ENCODE measurements around the gene SAMD4A. TPM values are rescaled to one million over a fixed set of nuclear protein-coding genes. Genes with fewer than 3 reads are reported as not detected.

SAMD4A gene
- total and polyA plus RNA-seq, 7 experiments from 2014 or later: 0.73 to 5.7 (median 1.7) TPM; not detected in 2

DNA sequence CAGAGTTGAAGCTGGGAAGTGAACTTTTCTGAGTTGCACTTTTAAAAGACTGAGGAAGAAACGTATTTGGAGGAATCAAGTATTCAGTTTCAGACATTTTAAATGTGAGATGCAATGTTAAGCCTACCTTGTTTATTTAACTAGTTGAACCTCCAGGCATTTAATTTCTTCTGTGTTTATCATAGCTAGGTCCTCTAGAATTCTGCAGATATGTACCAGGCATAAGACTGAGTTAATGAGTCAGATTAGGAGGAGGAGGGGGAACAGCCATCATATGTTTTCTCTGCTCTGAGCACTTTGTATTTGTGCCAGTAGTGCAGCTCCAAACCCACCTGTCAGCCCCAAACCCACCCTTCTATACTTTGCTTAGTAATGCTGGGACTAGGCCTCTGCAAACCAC is 16.4 kb upstream of the SAMD4A start:
- Histone ChIP-seq H3K4me3 (ENCODE audit: low read length) (no peak overlapping the region), H3K9me3 (ENCODE audit: control insufficient read depth in 2 of 3, low read length in 3 of 3) (no peaks in the 10 kb centered on the region), H3K27me3 (ENCODE audit: control insufficient read depth in 2 of 2, insufficient read depth in 2 of 2, low read length in 2 of 2) (no peaks in the 10 kb centered on the region), H3K36me3 (ENCODE audit: control insufficient read depth in 2 of 3, insufficient read depth in 3 of 3, low read length in 3 of 3) (no peaks in the 10 kb centered on the region), H3K27ac (ENCODE audit: low read depth, low read length) (no peak overlapping the region), H3K4me1 (ENCODE audit: control insufficient read depth in 2 of 2, insufficient read depth in 2 of 2, low read length in 2 of 2) (no peaks in the 10 kb centered on the region)
- POLR2A ChIA-PET: no interaction called here
- intact Hi-C loops (cut with micrococcal nuclease): no loop called here
- H3K4me3 Mint-ChIP-seq: no peak overlapping the region
- no peaks in the 10 kb centered on the region for H3K9me3 Mint-ChIP-seq
- ATAC-seq: no peak
- peaks cover 0 to 4% (median 0%) of the 10 kb centered on the region in 7 donors for H3K4me1 Mint-ChIP-seq
- CTCF ChIA-PET: no interaction called here
- H3K27ac Mint-ChIP-seq: no peak overlapping the region
- DNase-seq: no peak
- peaks cover 0 to 12% (median 7%) of the 10 kb centered on the region in 5 donors for H3K27me3 Mint-ChIP-seq
- peaks cover 0 to 11% (median 0%) of the 10 kb centered on the region in 5 donors for H3K36me3 Mint-ChIP-seq

DNA sequence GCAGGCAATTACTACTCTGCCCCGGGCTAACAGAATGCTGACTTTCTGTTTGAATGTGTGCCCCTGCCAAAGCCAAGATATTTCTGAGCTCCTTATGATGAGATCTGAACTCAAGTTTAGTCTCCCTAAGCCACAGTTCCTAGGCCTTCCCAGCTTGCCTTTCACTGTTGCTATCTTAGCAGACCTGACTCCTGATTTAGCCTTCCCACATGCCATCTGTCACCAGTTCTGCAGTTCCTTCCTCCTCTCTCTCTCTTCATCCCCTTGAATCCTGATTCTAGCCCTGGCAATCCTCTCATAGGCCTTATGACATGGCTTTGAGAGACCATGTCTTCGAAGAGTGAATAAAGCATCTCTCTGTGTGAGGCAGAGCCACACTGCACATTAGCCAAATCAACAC is 12.5 kb upstream of the SAMD4A start:
- intact Hi-C loops (cut with micrococcal nuclease): no loop called here
- H3K4me1 ChIP-seq (ENCODE audit: control insufficient read depth in 2 of 2, insufficient read depth in 2 of 2, low read length in 2 of 2): no peaks in the 10 kb centered on the region
- no peak overlapping the region for H3K4me3 ChIP-seq (ENCODE audit: low read length)
- CTCF ChIA-PET: no interaction called here
- peaks cover 6 to 16% (median 11%) of the 10 kb centered on the region in 5 donors for H3K27me3 Mint-ChIP-seq
- H3K9me3 ChIP-seq (ENCODE audit: control insufficient read depth in 2 of 3, low read length in 3 of 3): no peaks in the 10 kb centered on the region
- H3K36me3 ChIP-seq (ENCODE audit: control insufficient read depth in 2 of 3, insufficient read depth in 3 of 3, low read length in 3 of 3): no peaks in the 10 kb centered on the region
- H3K4me3 Mint-ChIP-seq: no peak overlapping the region
- DNase-seq (no peak), ATAC-seq (no peak)
- no peaks in the 10 kb centered on the region for H3K9me3 Mint-ChIP-seq
- no peak overlapping the region for H3K27ac ChIP-seq (ENCODE audit: low read depth, low read length)
- H3K27ac Mint-ChIP-seq: no peak overlapping the region
- H3K36me3 Mint-ChIP-seq: peaks cover 0 to 5% (median 0%) of the 10 kb centered on the region in 5 donors
- POLR2A ChIA-PET: no interaction called here
- no peaks in the 10 kb centered on the region for H3K27me3 ChIP-seq (ENCODE audit: control insufficient read depth in 2 of 2, insufficient read depth in 2 of 2, low read length in 2 of 2)
- peaks cover 0 to 5% (median 0%) of the 10 kb centered on the region in 7 donors for H3K4me1 Mint-ChIP-seq

DNA sequence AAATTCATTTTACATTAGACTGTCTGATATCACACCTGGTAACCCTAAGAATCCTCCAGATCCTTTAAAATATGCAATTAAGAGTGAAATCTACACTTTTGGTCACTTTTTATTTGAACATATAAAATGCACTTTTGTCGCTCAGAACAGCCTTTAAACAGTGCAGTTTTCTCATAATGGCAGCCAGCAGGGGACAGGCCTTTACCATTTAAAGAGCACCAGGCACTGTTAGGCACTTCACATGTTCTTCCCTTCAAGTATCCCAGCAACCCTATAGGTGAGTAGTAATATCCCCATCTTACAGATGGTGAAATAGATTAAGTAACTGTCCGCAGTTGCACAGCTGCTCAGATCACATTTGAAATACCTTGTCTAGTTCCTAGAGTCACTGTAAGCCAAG is 11.3 kb upstream of the SAMD4A start:
- Histone ChIP-seq H3K4me1 (ENCODE audit: control insufficient read depth in 2 of 2, insufficient read depth in 2 of 2, low read length in 2 of 2) (no peaks in the 10 kb centered on the region), H3K27ac (ENCODE audit: low read depth, low read length) (no peak overlapping the region), H3K4me3 (ENCODE audit: low read length) (no peak overlapping the region), H3K36me3 (ENCODE audit: control insufficient read depth in 2 of 3, insufficient read depth in 3 of 3, low read length in 3 of 3) (no peaks in the 10 kb centered on the region), H3K9me3 (ENCODE audit: control insufficient read depth in 2 of 3, low read length in 3 of 3) (no peaks in the 10 kb centered on the region), H3K27me3 (ENCODE audit: control insufficient read depth in 2 of 2, insufficient read depth in 2 of 2, low read length in 2 of 2) (no peaks in the 10 kb centered on the region)
- POLR2A ChIA-PET: no interaction called here
- intact Hi-C loops (cut with micrococcal nuclease): no loop called here
- Mint-ChIP-seq H3K4me3 (no peak overlapping the region), H3K27me3 (peaks cover 6 to 16% (median 11%) of the 10 kb centered on the region in 5 donors), H3K36me3 (no peaks in the 10 kb centered on the region), H3K27ac (no peak overlapping the region), H3K9me3 (no peaks in the 10 kb centered on the region), H3K4me1 (peaks cover 0 to 5% (median 0%) of the 10 kb centered on the region in 7 donors)
- CTCF ChIA-PET: no interaction called here
- no peak for DNase-seq
- ATAC-seq: no peak

GRCh38 chr14:54556535-54556934 is 10.4 kb upstream of the SAMD4A start:
- H3K4me3 ChIP-seq (ENCODE audit: low read length): no peak overlapping the region
- intact Hi-C loops (cut with micrococcal nuclease): no loop called here
- no peak overlapping the region for H3K4me3 Mint-ChIP-seq
- H3K36me3 ChIP-seq (ENCODE audit: control insufficient read depth in 2 of 3, insufficient read depth in 3 of 3, low read length in 3 of 3): no peaks in the 10 kb centered on the region
- no peaks in the 10 kb centered on the region for H3K9me3 Mint-ChIP-seq
- no peaks in the 10 kb centered on the region for H3K36me3 Mint-ChIP-seq
- no peaks in the 10 kb centered on the region for H3K27me3 ChIP-seq (ENCODE audit: control insufficient read depth in 2 of 2, insufficient read depth in 2 of 2, low read length in 2 of 2)
- ChIA-PET POLR2A (no interaction called here), CTCF (interaction anchor here (2.2 kb wide), 1 partner anchor 217 kb away, joined by 10 read pairs; no protein-coding TSS in a partner anchor)
- no peak overlapping the region for H3K27ac ChIP-seq (ENCODE audit: low read depth, low read length)
- ATAC-seq (no peak), DNase-seq (no peak)
- H3K27me3 Mint-ChIP-seq: peaks cover 9 to 16% (median 11%) of the 10 kb centered on the region in 5 donors
- H3K9me3 ChIP-seq (ENCODE audit: control insufficient read depth in 2 of 3, low read length in 3 of 3): no peaks in the 10 kb centered on the region
- no peaks in the 10 kb centered on the region for H3K4me1 ChIP-seq (ENCODE audit: control insufficient read depth in 2 of 2, insufficient read depth in 2 of 2, low read length in 2 of 2)
- H3K4me1 Mint-ChIP-seq: peaks cover 0 to 5% (median 0%) of the 10 kb centered on the region in 7 donors
- H3K27ac Mint-ChIP-seq: no peak overlapping the region

- ATAC-seq: no peak
- Mint-ChIP-seq H3K27me3 (peaks cover 0 to 38% (median 5%) of the 10 kb centered on the region in 5 donors), H3K27ac (no peak overlapping the region), H3K4me1 (peaks cover 2 to 11% (median 8%) of the 10 kb centered on the region in 7 donors), H3K36me3 (no peaks in the 10 kb centered on the region), H3K4me3 (no peak overlapping the region), H3K9me3 (no peaks in the 10 kb centered on the region)
- intact Hi-C loops (cut with micrococcal nuclease): loop anchor here in 1 of 2 donors (5.0 to 10.0 kb wide), 2 partner anchors 792 to 870 kb away; no protein-coding TSS in a partner anchor
- H3K4me1 ChIP-seq (ENCODE audit: control insufficient read depth in 2 of 2, insufficient read depth in 2 of 2, low read length in 2 of 2): peaks cover 8 to 9% of the 10 kb centered on the region in 2 donors
- H3K36me3 ChIP-seq (ENCODE audit: control insufficient read depth in 2 of 3, insufficient read depth in 3 of 3, low read length in 3 of 3): no peaks in the 10 kb centered on the region
- H3K27me3 ChIP-seq (ENCODE audit: control insufficient read depth in 2 of 2, insufficient read depth in 2 of 2, low read length in 2 of 2): no peaks in the 10 kb centered on the region
- H3K27ac ChIP-seq (ENCODE audit: low read depth, low read length): no peak overlapping the region
- ChIA-PET POLR2A (no interaction called here), CTCF (interaction anchor here (1.2 to 8.1 kb wide), 2 partner anchors 213 to 246 kb away, joined by 3 to 113 read pairs; no protein-coding TSS in a partner anchor)
- no peaks in the 10 kb centered on the region for H3K9me3 ChIP-seq (ENCODE audit: control insufficient read depth in 2 of 3, low read length in 3 of 3)
- no peak overlapping the region for H3K4me3 ChIP-seq (ENCODE audit: low read length)
- no peak for DNase-seq
Measured at GRCh38 chr14:54562334-54562733, 4.6 kb upstream of the SAMD4A start.

DNA sequence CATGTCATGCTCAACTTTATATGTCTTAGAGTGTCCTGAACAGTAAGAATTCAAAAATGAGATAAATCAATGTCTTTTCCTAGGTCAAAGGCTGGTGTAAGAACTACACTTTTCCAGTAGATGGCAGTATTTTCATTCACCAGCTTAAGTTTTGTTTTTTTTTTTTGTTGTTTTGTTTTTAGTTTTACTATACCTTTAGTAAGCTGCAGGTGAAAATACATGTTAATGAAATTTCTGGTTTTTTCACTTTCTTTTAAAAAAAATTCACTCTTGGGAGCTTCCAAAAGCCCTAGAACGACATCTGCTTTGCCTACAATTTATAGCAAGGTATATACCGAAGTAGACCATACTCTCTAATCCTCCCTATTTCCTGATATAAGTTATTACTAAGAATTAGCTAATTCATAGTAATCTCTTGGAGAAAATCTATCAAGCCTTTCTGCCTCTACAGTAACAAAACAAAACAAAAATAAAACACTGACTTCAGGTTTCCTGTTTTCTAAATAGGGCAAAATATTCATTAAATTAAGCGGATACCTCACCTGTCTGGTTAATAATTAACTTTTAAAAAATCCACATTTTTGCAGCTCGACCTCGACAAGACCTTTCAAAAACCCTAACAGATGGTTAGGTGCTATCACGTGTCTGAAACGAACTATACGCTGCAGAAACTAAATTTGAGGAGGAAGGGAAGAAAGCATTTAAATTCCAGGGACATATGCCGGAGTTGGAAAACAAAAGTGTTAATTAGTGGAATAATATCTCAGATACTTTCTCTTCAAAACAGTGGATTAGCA is 2.7 kb upstream of the SAMD4A start:
- no peak overlapping the region for H3K27ac ChIP-seq (ENCODE audit: low read depth, low read length)
- H3K4me3 ChIP-seq (ENCODE audit: low read length): peak overlapping the region; percentile 74
- no peaks in the 10 kb centered on the region for H3K36me3 ChIP-seq (ENCODE audit: control insufficient read depth in 2 of 3, insufficient read depth in 3 of 3, low read length in 3 of 3)
- peaks cover 9 to 11% of the 10 kb centered on the region in 2 donors for H3K4me1 ChIP-seq (ENCODE audit: control insufficient read depth in 2 of 2, insufficient read depth in 2 of 2, low read length in 2 of 2)
- no peaks in the 10 kb centered on the region for H3K9me3 Mint-ChIP-seq
- DNase-seq (peak in 6 of 9 donors; percentile 44 to 65 (median 60)), ATAC-seq (no peak)
- H3K36me3 Mint-ChIP-seq: no peaks in the 10 kb centered on the region
- CTCF ChIA-PET: interaction anchor here (0.5 to 8.1 kb wide), 18 partner anchors 9 to 599 kb away, joined by 3 to 113 read pairs (median 4); partner anchors contain the start of gene CGRRF1
- peak overlapping the region; percentile 76 to 97 (median 84) for H3K4me3 Mint-ChIP-seq
- H3K27me3 Mint-ChIP-seq: peaks cover 0 to 43% (median 9%) of the 10 kb centered on the region in 5 donors
- H3K27me3 ChIP-seq (ENCODE audit: control insufficient read depth in 2 of 2, insufficient read depth in 2 of 2, low read length in 2 of 2): peaks cover 0 to 3% of the 10 kb centered on the region in 2 donors
- H3K27ac Mint-ChIP-seq: peak overlapping the region in 6 of 9 donors; percentile 14 to 83 (median 68)
- no peaks in the 10 kb centered on the region for H3K9me3 ChIP-seq (ENCODE audit: control insufficient read depth in 2 of 3, low read length in 3 of 3)
- POLR2A ChIA-PET: interaction anchor here (0.6 to 1.1 kb wide), 3 partner anchors 63 to 318 kb away, joined by 4 to 5 read pairs (median 4); no protein-coding TSS in a partner anchor
- intact Hi-C loops (cut with micrococcal nuclease): loop anchor here (1.0 to 10.0 kb wide), 13 partner anchors 79 to 868 kb away; partner anchors contain the start of genes GCH1 (in 2 of the 2), CNIH1 (in 1 of the 2) and FBXO34 (in 1 of the 2)
- peaks cover 5 to 19% (median 14%) of the 10 kb centered on the region in 7 donors for H3K4me1 Mint-ChIP-seq
